ENCODE measurements around the gene SELENOV.
"Not testable (repeated sequence)": the region's sequence is repeated elsewhere in the genome, so short reads cannot be mapped to it uniquely, and the experiment has no call there.

Gene SELENOV, protein sequence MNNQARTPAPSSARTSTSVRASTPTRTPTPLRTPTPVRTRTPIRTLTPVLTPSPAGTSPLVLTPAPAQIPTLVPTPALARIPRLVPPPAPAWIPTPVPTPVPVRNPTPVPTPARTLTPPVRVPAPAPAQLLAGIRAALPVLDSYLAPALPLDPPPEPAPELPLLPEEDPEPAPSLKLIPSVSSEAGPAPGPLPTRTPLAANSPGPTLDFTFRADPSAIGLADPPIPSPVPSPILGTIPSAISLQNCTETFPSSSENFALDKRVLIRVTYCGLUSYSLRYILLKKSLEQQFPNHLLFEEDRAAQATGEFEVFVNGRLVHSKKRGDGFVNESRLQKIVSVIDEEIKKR

DNA sequence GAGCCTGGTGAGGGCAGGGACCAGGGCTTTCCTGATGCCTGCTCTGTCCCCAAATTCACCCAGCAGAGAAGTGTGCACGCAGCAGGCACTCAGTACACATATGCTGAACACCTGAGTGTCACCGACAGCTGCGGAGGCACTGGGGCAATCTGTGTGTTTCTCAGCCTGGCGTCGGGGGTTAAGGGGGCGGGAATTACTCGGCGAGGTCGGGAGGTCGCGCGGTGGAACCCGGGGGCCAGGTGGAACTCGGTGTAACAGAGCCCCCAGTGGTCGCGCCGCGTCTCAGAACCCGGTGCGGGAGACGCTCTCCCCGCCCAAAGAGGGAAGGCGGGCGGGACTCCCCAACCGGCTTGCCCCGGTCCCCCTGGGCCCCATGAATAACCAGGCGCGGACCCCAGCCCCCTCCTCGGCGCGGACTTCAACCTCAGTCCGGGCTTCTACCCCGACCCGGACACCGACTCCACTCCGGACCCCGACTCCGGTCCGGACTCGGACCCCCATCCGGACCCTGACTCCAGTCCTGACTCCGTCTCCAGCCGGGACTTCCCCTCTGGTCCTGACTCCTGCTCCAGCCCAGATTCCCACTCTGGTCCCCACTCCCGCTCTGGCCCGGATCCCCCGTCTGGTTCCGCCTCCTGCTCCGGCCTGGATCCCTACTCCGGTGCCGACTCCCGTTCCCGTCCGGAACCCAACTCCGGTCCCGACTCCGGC, at the start of gene SELENOV:
Gene SELENOV, plus strand, starts transcription at position 300 of the 711 bp plus-strand sequence. Its CDS starts 74 bp downstream, at position 374.
- DNase-seq: no peak

DNA sequence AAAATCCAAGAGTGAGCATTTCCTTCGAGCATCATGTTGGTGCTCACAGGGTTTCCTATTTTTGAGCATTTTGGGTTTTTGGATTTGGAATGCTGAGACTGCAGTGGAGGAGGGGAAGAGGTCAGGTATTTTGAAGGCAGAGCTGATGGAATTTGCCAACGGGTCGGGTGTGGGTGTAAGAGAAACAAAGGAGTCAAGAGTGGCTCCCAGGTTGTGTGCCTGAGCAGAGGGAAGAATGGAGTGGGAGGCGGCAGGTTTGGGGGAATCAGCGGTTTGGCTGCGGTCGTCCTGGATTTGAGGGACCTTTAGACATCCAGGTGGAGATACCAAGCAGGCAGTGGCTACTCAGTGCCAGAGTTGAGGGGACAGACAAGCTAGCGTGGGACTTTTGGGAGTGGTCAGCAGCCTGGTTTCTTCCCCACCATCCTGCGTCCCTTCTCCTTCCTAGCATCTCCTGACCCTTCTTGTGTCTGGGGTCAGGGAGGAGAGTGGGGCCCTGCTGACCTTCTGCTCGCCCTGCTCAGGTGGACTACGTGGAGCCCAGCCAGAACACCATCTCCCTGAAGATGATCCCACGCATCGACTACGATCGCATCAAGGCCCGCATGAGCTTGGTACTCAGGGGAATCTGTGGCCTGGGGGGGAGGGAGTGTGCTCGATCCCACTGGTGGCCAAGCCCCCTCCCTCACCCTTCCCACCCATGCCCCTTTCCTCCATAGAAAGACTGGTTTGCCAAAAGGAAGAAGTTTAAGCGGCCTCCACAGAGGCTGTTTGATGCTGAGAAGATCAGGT, 48.8 kb upstream of the SELENOV start:
- no peak for DNase-seq

DNA sequence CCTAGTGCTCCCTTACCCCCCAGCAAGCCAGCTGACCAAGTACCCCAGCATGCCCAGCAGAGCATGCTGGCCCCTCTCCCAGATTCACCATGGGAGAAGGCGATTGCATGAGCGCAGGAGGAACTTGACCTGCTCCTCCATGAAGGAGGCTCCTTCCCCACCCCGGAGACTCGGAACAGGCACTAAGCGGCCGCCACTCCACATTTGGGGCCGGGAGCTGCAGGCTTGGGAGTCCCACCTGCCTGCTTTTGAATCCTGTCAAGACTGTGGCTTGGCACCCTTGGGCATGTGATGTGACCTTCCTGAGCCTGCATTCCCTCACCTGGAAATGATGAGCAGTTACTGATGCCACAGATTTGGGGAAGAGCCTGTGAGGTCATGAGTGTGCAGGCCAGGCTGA, 47.0 kb upstream of the SELENOV start:
- DNase-seq: no peak

DNA sequence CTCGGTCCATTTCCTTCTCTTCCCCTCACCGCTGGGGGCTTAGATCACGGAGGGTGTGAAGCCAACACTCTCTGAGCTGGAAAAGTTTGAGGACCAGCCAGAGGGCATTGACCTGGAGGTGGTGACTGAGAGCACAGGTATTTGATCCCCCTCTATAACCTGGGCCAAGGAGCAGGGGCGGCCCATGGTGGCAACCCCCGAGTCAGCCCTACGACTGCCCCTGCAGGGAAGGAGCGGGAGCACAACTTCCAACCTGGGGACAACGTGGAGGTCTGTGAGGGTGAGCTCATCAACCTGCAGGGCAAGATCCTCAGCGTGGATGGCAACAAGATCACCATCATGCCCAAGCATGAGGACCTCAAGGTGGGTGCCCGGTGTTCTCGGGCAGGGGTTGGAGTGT, 45.9 kb upstream of the SELENOV start:
- no peak for DNase-seq

DNA sequence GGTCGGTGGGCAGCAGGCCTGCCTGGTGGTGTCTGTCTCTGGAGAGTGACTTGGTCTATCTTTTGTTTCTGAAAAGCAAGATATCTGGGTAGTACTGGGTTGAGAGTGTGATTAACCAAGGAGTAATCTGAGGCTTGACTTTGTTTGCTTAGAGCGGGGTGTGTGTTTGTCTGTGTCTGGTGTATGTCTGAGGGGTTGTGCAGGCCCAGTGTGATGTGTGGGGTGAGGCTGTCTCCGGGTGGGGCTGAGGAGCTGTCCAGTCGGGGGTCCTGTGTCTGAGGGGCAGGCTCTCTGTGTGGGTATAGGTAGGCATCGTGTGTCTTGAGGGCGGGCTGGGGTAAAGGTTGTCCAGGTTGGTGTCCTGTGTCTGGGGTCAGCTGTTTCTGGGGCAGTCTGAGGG, 45.4 kb upstream of the SELENOV start:
- DNase-seq: no peak

DNA sequence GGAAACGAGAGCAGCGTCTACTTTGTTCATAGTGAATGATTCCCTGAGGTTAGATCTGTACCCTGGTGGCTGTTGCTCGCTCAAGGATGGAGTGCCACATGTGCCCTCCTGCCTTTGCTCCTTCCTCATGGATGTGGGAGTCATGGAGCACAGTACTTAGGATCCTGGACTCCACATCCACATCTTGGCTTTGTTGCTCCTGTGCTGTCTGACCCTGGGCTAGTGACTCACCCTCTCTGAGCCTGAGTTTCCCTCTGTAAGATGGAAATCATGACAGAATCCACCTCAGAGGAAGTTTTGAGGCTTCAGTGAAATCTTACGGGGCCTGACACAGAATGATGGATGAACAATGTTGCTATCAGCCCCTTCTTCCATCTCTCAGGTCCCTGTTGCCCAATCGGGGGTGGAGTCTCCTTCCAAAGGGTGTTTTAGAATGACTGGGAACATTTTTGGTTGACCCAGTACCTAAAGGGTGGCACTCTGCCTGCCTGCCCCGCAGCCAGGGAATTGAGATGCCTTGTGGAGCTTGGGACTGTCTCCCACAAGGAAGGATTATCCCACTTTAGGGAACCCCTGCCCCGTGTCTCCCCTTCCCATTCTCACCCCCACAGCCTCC, 44.1 kb upstream of the SELENOV start:
- no peak for DNase-seq

- DNase-seq: no peak
Observed at GRCh38 chr19:39471756-39472536, 43.0 kb upstream of the SELENOV start.

- DNase-seq: no peak
Observed at GRCh38 chr19:39472746-39473442, 42.0 kb upstream of the SELENOV start.

GRCh38 chr19:39473443-39473960, 41.4 kb upstream of the SELENOV start:
- DNase-seq: no peak

GRCh38 chr19:39474139-39474620, 40.8 kb upstream of the SELENOV start:
- peak; percentile 32 to 34 for DNase-seq

DNA sequence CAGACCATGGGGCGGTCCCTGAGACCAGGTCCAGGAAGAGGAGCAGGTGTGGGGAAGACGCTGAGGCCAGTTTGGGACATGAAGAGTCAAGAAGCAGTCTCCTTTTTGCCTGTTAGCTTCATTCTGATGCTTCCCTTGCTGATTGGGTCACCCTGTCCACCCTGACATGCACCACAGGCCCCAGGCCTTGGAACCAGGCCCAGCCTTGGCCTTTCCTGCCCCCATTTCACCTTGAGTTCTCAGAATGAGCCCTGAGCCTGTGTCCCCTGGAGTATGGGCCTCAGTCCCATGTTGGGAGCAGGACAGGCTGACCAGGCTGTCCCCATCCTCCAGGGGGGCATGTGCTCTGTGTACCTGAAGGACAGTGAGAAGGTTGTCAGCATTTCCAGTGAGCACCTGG, 39.2 kb upstream of the SELENOV start:
- DNase-seq: no peak

DNA sequence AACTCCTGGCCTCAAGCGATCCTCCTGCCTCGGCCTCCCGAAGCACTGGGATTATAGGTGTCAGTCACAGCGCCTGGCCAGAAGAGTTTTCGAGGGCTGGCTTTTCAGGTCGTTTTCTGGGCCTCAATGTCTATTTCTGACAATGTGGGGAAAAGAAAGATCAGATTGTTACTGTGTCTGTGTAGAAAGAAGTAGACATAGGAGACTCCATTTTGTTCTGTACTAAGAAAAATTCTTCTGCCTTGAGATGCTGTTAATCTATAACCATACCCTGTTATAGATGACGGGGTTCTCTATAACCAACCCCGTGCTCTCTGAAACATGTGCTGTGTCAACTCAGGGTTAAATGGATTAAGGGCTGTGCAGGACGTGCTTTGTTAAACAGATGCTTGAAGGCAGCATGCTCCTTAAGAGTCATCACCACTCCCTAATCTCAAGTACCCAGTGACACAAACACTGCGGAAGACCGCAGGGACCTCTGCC, 35.6 kb upstream of the SELENOV start:
- not testable (repeated sequence) for DNase-seq

- DNase-seq: peak; percentile 7 to 10
Observed at GRCh38 chr19:39479916-39480315, 35.0 kb upstream of the SELENOV start.

DNA sequence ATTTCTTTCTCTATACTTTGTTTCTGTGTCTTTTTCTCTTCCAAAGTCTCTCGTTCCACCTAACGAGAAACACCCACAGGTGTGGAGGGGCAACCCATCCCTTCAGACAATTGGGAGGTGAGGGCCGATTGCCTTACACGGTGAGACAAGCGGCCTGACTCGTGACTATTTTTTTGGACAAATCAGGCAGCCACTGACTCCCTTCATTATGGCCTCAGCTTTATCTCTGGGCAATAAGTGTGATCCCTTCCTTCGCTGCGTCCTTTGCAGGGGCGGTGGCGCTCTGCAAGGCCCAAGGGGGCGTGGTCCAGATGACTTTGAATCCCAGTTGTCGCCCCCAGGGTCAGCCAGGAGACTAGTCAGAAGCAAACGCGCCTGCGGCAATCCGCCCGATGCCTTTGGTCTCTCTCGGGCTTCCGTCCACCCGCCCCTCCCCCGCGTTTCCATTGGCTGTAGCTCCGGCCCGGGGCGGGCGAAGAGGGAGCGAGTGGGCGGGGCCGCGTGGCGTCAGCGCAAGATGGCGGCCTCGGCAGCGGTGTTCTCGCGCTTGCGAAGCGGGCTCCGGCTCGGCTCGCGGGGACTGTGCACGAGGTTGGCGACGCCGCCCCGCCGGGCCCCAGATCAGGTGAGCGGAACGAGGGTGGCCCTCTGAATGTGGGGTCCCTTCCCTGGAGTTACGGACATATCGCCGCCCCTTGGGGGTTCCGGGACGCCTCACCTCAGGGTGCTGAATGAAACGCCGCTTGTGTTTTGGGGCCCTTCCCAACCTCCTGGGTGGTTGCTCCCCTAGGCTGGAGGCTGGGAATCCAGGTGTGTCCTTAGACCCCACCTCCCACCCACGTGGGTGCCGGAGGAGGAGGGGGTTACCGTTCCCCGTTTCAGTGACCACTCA, 34.4 kb upstream of the SELENOV start, which contains the start of gene TIMM50:
Gene TIMM50, plus strand, starts transcription at position 502 of the 892 bp plus-strand sequence. Its CDS starts 16 bp downstream, at position 518.
- DNase-seq: peak; percentile 92 to 95

- no peak for DNase-seq
Observed at GRCh38 chr19:39481229-39481545, 33.8 kb upstream of the SELENOV start.

GRCh38 chr19:39481676-39482075, 33.3 kb upstream of the SELENOV start:
- DNase-seq: no peak

GRCh38 chr19:39483141-39483540, 31.8 kb upstream of the SELENOV start:
- no peak for DNase-seq

GRCh38 chr19:39489756-39490155, 25.2 kb upstream of the SELENOV start:
- no peak for DNase-seq

GRCh38 chr19:39492225-39492624, 22.7 kb upstream of the SELENOV start:
- DNase-seq: no peak

DNA sequence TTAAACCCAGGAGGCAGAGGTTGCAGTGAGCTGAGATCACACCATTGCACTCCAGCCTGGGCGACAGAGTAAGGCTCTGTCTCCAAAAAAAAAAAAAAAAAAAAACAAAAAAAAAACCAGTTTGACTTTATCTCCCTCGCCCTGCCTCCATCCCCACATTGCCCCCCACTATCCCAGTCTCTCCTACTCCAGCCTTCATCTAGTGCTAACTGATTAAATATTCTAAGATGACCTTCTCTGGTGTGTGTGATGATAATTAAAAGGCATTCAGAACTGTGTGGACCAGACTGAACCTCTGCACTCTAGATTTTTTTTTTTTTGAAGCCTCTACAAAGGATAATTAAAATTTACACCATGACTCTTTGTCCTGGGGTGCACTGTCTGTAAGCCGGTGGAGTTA, 22.2 kb upstream of the SELENOV start:
- DNase-seq: no peak

Data from Kasumi-1 (cell line).